HepG2 (cell line): Measurements from ENCODE around the gene AHSA1. TPM values are rescaled to one million over a fixed set of nuclear protein-coding genes. Genes with fewer than 3 reads are reported as not detected.

Source experiments
- ATF1 ChIP-seq: IDR thresholded peaks from 2 replicates; pipeline ENCODE4 v1.6.1; 2016; ENCODE audit warnings: mild to moderate bottlenecking, control low read depth
- ATF5 ChIP-seq: sonication (generic); formaldehyde crosslinking; IDR thresholded peaks from 2 replicates; pipeline ENCODE4 v1.4.0; 2020; ENCODE audit warnings: mild to moderate bottlenecking, low read depth, missing genetic modification reagents
- BCL6 ChIP-seq: IDR thresholded peaks from 2 replicates; pipeline ENCODE4 v1.6.1; 2016; ENCODE audit warnings: missing genetic modification reagents, missing compliant biosample characterization
- CSRNP1 ChIP-seq: sonication (generic); formaldehyde crosslinking; IDR thresholded peaks from 2 replicates; pipeline ENCODE4 v1.8.1; 2023; ENCODE audit warnings: mild to moderate bottlenecking, missing genetic modification reagents
- MBNL3 ChIP-seq: fragments of 250-450 bp; sonication (Bioruptor Pico); conservative IDR thresholded peaks from 2 replicates; pipeline ENCODE4 v1.8.0; 2022; ENCODE audit warnings: mild to moderate bottlenecking, inconsistent platforms
- NFE2L2 ChIP-seq: fragments of 150-350 bp; IDR thresholded peaks from 2 replicates; pipeline ENCODE4 v1.6.1; 2014; ENCODE audit warnings: low read length
- RARA ChIP-seq: IDR thresholded peaks from 2 replicates; pipeline ENCODE4 v1.6.1; 2016; ENCODE audit warnings: missing genetic modification reagents, missing compliant biosample characterization
- RERE ChIP-seq: IDR thresholded peaks from 2 replicates; pipeline ENCODE4 v1.6.1; 2016; ENCODE audit warnings: low read depth, missing genetic modification reagents, missing compliant biosample characterization
- SKI ChIP-seq: fragments of 450-650 bp; IDR thresholded peaks from one replicate; pipeline ENCODE4 v1.6.1; 2018; ENCODE audit warnings: mild to moderate bottlenecking; ENCODE audit not compliant: partially characterized antibody
- TERF1 ChIP-seq: sonication (generic); formaldehyde crosslinking; IDR thresholded peaks from 2 replicates; pipeline ENCODE4 v1.8.0; 2022; ENCODE audit warnings: mild to moderate bottlenecking, missing genetic modification reagents, moderate library complexity
- ZBTB40 ChIP-seq, 2 experiments: fragments of 450-650 bp in 1 of 2; sonication (generic) in 1 of 2; formaldehyde crosslinking in 1 of 2; IDR thresholded peaks; 2 replicates each; pipeline versions ENCODE4 v1.6.1 to v1.8.0; 2016 to 2022; ENCODE audit warnings: antibody characterized with exemption in 1 of 2, mild to moderate bottlenecking in 1 of 2, missing genetic modification reagents in 1 of 2
- polyA plus RNA-seq, 8 experiments: library from polyadenylated mRNA; depleted of rRNA in 3 of 8; stranded (reverse) in 7 of 8; unstranded in 1 of 8; fragments of >200 nt; fragmentation: Illumina TruSeq in 4 of 8; extraction: Trizol in 4 of 8; gene quantifications; 2 replicates each; pipeline versions ENCODE4 v1.2.1 to v1.2.3, GENCODE V29; 2011 to 2016; ENCODE audit warnings: low read depth in 4 of 8, missing spikeins in 1 of 8, mixed read lengths in 1 of 8; ENCODE audit not compliant: insufficient read depth in 1 of 8
- total RNA-seq, 5 experiments: library from RNA; depleted of rRNA; stranded (reverse); fragments of >200 nt; fragmentation: Illumina TruSeq; extraction: Trizol; gene quantifications; 2 replicates each; pipeline ENCODE4 v1.2.3, GENCODE V29; 2016; ENCODE audit warnings: low read depth in 1 of 5

Gene AHSA1
- total and polyA plus RNA-seq, 2 of the 13 experiments (the other 11 are each of a cell fraction or from before 2014, with no cell fraction given) = 113 to 241 TPM

GRCh38 chr14:77457115-77457521, 775 bp upstream of the AHSA1 start (continued):
- TF ChIP-seq RERE (CRISPR knock-in tag) (no peak), RARA (CRISPR knock-in tag) (no peak), CSRNP1 (0 out of 2 replicates have a peak, but pooled peaks have one; percentile 25), MBNL3 (CRISPR knock-in tag) (no peak), ATF1 (CRISPR knock-in tag) (no peak), NFE2L2 (no peak), SKI (no peak), TERF1 (no peak), BCL6 (CRISPR knock-in tag) (peak; percentile 5; the same call in 1 of the 2 replicates), ZBTB40 (IDR thresholded peaks at IDR 0.05) (no peak), ZBTB40 (CRISPR knock-in tag; IDR thresholded peaks at IDR 0.05) (0 out of 2 replicates have a peak, but pooled peaks have one; percentile 12), ATF5 (no peak)
